Glutamatergic neuron (in vitro differentiated cells): Measurements from ENCODE around the gene ATP1A2. TPM values are rescaled to one million over a fixed set of nuclear protein-coding genes. Genes with fewer than 3 reads are reported as not detected.

Source experiments
- DNase-seq: peaks from one replicate; pipeline ENCODE4 v3.0.0; 2022
- H3K27ac Mint-ChIP-seq: one replicate; pipeline ENCODE4 v1.8.0; 2020; ENCODE audit warnings: mild to moderate bottlenecking, mixed read lengths, inconsistent platforms; ENCODE audit not compliant: unreplicated experiment
- H3K27me3 Mint-ChIP-seq: one replicate; pipeline ENCODE4 v1.8.0; 2020; ENCODE audit warnings: mild to moderate bottlenecking, moderate library complexity, mixed read lengths, inconsistent platforms; ENCODE audit not compliant: unreplicated experiment
- H3K36me3 Mint-ChIP-seq: one replicate; pipeline ENCODE4 v1.8.0; 2020; ENCODE audit warnings: mild to moderate bottlenecking, mixed read lengths, inconsistent platforms; ENCODE audit not compliant: unreplicated experiment
- H3K4me1 Mint-ChIP-seq: one replicate; pipeline ENCODE4 v1.8.0; 2020; ENCODE audit warnings: mild to moderate bottlenecking, low read depth, mixed read lengths, inconsistent platforms; ENCODE audit not compliant: unreplicated experiment
- H3K4me3 Mint-ChIP-seq: one replicate; pipeline ENCODE4 v1.8.0; 2020; ENCODE audit warnings: mild to moderate bottlenecking, mixed read lengths, inconsistent platforms; ENCODE audit not compliant: unreplicated experiment
- H3K9me3 Mint-ChIP-seq: one replicate; pipeline ENCODE4 v1.8.0; 2020; ENCODE audit warnings: mild to moderate bottlenecking, moderate library complexity, mixed read lengths, inconsistent platforms; ENCODE audit not compliant: unreplicated experiment
- total RNA-seq: library from RNA; stranded (reverse); fragmentation: NEBNext Ultra II Directional; extraction: Animal tissue kit (Norgen Biotek cat#: 25700); gene quantifications from one replicate; pipeline ENCODE4 v1.2.1, GENCODE V29; 2021; ENCODE audit not compliant: unreplicated experiment
- TF ChIP-seq, protein P1 (sequence below): fragments of 200-600 bp; sonication (generic); IDR thresholded peaks from one replicate; pipeline ENCODE4 v1.5.0; 2021; ENCODE audit not compliant: partially characterized antibody, unreplicated experiment

The ATP1A2 gene
- total RNA-seq, 1 donor from 2014 or later, result not detected

DNA sequence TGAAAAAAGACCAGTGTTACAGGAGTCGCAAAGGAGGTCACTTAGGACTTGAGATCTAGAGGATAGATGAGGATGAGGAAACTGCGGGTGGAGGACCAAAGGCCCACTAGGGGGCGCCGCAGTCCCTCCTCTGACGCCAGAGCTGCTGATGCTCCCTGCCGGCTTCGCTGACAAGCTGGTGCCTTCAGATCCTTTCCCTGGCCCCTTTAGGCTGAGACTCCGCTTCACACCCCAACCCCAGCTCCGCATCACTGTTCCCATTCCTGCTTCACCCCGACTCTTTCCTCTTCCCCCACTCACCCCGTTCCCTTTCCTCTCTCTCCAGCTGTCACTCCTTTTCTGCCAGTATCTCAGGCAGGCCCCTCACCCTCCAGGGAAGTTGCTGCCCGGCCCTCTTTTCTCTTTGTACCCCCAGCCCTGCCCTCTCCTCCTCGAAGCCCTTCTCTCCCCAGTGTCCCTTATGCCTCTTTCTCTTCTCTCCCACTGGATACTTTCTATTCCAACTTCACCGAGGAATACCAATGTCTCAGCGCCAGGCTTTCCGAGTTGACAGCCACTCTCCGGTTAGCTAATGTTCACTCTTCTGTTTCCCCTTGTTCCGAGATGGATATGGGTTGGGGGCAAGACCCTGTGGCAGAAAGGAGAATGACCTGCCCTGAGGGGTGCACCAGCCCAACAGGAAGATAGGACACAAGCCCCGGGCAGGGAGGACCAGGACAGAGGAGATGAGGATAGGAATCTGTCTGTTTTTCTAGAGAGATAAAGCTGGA is 29.7 kb upstream of the ATP1A2 start:
- no peak overlapping the region for H3K27ac Mint-ChIP-seq
- TF ChIP-seq, protein P1, sequence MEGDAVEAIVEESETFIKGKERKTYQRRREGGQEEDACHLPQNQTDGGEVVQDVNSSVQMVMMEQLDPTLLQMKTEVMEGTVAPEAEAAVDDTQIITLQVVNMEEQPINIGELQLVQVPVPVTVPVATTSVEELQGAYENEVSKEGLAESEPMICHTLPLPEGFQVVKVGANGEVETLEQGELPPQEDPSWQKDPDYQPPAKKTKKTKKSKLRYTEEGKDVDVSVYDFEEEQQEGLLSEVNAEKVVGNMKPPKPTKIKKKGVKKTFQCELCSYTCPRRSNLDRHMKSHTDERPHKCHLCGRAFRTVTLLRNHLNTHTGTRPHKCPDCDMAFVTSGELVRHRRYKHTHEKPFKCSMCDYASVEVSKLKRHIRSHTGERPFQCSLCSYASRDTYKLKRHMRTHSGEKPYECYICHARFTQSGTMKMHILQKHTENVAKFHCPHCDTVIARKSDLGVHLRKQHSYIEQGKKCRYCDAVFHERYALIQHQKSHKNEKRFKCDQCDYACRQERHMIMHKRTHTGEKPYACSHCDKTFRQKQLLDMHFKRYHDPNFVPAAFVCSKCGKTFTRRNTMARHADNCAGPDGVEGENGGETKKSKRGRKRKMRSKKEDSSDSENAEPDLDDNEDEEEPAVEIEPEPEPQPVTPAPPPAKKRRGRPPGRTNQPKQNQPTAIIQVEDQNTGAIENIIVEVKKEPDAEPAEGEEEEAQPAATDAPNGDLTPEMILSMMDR, result peak; percentile 87

DNA sequence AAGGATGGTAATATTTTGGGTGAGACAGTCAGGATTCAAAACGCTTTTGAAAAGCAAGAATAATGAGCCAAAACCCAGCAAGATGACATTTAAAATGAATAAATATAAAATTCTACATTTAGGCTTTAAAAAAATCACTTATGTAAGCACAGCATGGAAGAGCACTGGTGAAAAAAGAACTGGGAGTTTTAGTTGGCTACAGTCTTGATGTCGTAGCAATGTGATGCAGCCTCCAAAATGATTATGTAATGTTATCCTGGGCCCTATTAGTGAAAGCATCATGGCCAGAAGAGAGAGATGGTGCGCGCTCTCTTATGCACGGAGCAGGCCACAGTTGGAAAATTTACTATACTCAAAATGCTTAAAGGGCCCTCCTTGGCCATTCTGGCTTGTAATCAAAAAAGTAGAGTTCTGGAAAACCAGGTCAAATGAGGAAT is 29.1 kb upstream of the ATP1A2 start:
- Mint-ChIP-seq H3K27ac (no peak overlapping the region), H3K4me3 (no peak overlapping the region), H3K36me3 (no peaks in the 10 kb centered on the region), H3K9me3 (peaks cover 5% of the 10 kb centered on the region), H3K4me1 (peaks cover 10% of the 10 kb centered on the region), H3K27me3 (peaks cover 9% of the 10 kb centered on the region)
- TF ChIP-seq, protein P1, result no peak
- no peak for DNase-seq

More for the DNA sequence above, 29.7 kb upstream of the ATP1A2 start:
- H3K36me3 Mint-ChIP-seq, result no peaks in the 10 kb centered on the region
- H3K4me1 Mint-ChIP-seq, result peaks cover 15% of the 10 kb centered on the region
- peak; percentile 94 for DNase-seq
- no peak overlapping the region for H3K4me3 Mint-ChIP-seq
- H3K27me3 Mint-ChIP-seq, result peaks cover 13% of the 10 kb centered on the region
- peaks cover 8% of the 10 kb centered on the region for H3K9me3 Mint-ChIP-seq

DNA sequence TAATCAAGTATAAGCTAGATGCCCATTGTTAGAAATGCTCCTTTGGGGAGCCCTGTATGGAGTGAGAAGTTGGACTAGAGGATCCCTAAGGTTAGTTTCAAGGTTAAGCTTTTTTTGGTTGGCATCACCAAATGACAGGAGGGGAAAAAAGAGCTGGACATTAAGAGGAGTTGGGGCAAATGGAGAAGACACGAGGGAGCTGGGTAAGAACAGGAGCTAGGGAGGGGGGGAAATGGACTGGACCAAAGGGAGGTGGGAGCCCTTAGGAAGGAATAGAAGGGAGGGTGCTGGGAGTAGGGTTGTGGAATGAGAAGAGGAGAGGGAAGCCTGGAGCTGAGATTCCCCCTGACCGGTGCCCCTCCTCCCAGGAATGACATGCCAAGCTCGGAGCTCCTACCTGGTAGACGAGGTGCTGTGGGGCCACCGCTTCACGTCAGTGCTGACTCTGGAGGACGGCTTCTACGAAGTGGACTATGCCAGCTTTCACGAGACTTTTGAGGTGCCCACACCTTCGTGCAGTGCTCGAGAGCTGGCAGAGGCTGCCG is 28.4 kb upstream of the ATP1A2 start:
- Mint-ChIP-seq H3K9me3 (peaks cover 5% of the 10 kb centered on the region), H3K4me1 (peaks cover 6% of the 10 kb centered on the region), H3K4me3 (no peak overlapping the region), H3K27me3 (peaks cover 9% of the 10 kb centered on the region), H3K27ac (no peak overlapping the region), H3K36me3 (no peaks in the 10 kb centered on the region)
- TF ChIP-seq, protein P1, result no peak
- no peak for DNase-seq

DNA sequence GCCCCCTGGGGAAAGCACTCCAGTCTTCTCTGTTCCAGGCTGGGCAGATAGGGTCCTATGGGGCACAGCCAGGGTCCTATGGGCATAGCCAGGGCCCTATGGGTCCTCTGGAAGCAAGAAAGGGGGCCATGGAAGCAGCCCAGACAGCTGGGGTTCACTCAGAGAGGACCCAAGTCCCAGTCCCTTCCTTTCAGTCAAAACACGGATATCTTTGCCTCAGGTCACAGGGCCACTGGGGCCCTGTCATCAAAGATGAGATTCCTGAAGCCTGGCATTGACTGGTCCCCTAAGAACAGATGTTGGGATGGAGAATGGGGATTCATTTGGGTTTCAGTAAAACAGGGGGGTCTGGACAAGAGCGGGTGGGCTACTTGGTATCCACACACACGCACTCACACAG is 25.7 kb upstream of the ATP1A2 start:
- peaks cover 3% of the 10 kb centered on the region for H3K4me1 Mint-ChIP-seq
- TF ChIP-seq, protein P1, result no peak
- no peak overlapping the region for H3K4me3 Mint-ChIP-seq
- no peak for DNase-seq
- peaks cover 9% of the 10 kb centered on the region for H3K9me3 Mint-ChIP-seq
- H3K27me3 Mint-ChIP-seq, result no peaks in the 10 kb centered on the region
- H3K27ac Mint-ChIP-seq, result no peak overlapping the region
- no peaks in the 10 kb centered on the region for H3K36me3 Mint-ChIP-seq

DNA sequence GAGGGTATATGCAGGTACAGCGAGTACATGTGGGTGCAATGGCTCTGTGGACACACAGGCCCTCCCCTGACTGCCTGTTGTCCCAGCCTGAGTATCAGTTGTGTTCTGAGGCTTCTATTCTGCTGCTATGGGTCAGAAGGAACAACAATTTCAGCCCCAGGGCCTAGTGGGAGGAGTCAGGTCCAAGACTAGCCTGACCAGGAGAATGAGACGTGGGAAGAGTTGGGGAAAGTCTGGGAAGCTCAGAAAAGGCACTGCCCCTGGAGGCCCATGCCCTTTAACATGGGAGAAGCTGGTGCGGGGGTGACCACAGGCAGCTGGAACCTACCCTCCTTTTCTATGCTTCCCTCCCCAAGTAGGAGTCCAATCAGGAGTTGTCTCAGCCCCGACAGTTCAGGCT is 24.8 kb upstream of the ATP1A2 start:
- TF ChIP-seq, protein P1, result no peak
- Mint-ChIP-seq H3K36me3 (no peaks in the 10 kb centered on the region), H3K27me3 (no peaks in the 10 kb centered on the region), H3K27ac (no peak overlapping the region), H3K9me3 (peaks cover 6% of the 10 kb centered on the region), H3K4me1 (peaks cover 3% of the 10 kb centered on the region), H3K4me3 (no peak overlapping the region)
- no peak for DNase-seq
